DND-41 (cell line): ENCODE data around the gene RRP8.
A peak's percentile ranks its signal among the peaks of the same experiment; 100 is the strongest.

Experiments used
- ATAC-seq: fragments of 200-7000 bp; cut with Tn5 transposase; 3 replicates; pipeline ENCODE4 v1.9.1; 2021; ENCODE audit warnings: low read depth; ENCODE audit not compliant: insufficient read depth
- DNase-seq: peaks from one replicate; pipeline ENCODE4 v3.0.0-alpha.2; 2020
- H2AFZ ChIP-seq: 2 replicates; pipeline ENCODE4 v1.6.0; 2012; ENCODE audit warnings: low read depth, low read length
- H3K27ac ChIP-seq: 2 replicates; pipeline ENCODE4 v1.5.1; 2012; ENCODE audit warnings: low read length, inconsistent platforms
- H3K27me3 ChIP-seq: fragments of 200-600 bp; sonication (generic); 2 replicates; pipeline ENCODE4 v1.6.0; 2012; ENCODE audit warnings: low read length, mild to moderate bottlenecking, inconsistent platforms; ENCODE audit not compliant: insufficient read depth, poor library complexity
- H3K36me3 ChIP-seq: 2 replicates; pipeline ENCODE4 v1.5.1; 2012; ENCODE audit warnings: low read length, inconsistent platforms; ENCODE audit not compliant: insufficient read depth
- H3K4me1 ChIP-seq: 2 replicates; pipeline ENCODE4 v1.5.1; 2012; ENCODE audit warnings: mild to moderate bottlenecking, low read length; ENCODE audit not compliant: insufficient read depth
- H3K4me2 ChIP-seq: 2 replicates; pipeline ENCODE4 v1.6.0; 2012; ENCODE audit warnings: mild to moderate bottlenecking, moderate library complexity, low read length, inconsistent platforms; ENCODE audit not compliant: insufficient read depth
- H3K4me3 ChIP-seq, 2 experiments: fragments of 200-600 bp in 1 of 2; shearing (Covaris generic) in 1 of 2; 2 replicates each; pipeline ENCODE4 v1.5.1; 2012 to 2016; ENCODE audit warnings: inconsistent platforms in 2 of 2, low read length in 2 of 2, mild to moderate bottlenecking in 2 of 2, low read depth in 1 of 2, moderate library complexity in 1 of 2
- H3K79me2 ChIP-seq: 2 replicates; pipeline ENCODE4 v1.6.0; 2012; ENCODE audit warnings: low read length, inconsistent platforms; ENCODE audit not compliant: insufficient read depth
- H3K9ac ChIP-seq: 2 replicates; pipeline ENCODE4 v1.6.0; 2012; ENCODE audit warnings: low read depth, mild to moderate bottlenecking, inconsistent platforms, low read length, moderate library complexity
- H3K9me3 ChIP-seq: 2 replicates; pipeline ENCODE4 v1.5.1; 2012; ENCODE audit warnings: low read length, moderate library complexity, mild to moderate bottlenecking, inconsistent platforms; ENCODE audit not compliant: insufficient read depth, severe bottlenecking
- H4K20me1 ChIP-seq: 2 replicates; pipeline ENCODE4 v1.6.0; 2012; ENCODE audit warnings: low read length; ENCODE audit not compliant: insufficient read depth
- EZH2 ChIP-seq: IDR thresholded peaks from 3 replicates; pipeline ENCODE4 v1.6.1; 2012; ENCODE audit warnings: borderline replicate concordance, low read depth, mild to moderate bottlenecking, moderate library complexity, low read length, inconsistent platforms; ENCODE audit not compliant: severe bottlenecking
- TF ChIP-seq, protein P1 (sequence below): IDR thresholded peaks from 2 replicates; pipeline ENCODE4 v1.5.1; 2012; ENCODE audit warnings: borderline replicate concordance, low read length, moderate library complexity, mild to moderate bottlenecking; ENCODE audit not compliant: poor library complexity, severe bottlenecking; ENCODE audit errors: extremely low read depth

RRP8 gene

DNA sequence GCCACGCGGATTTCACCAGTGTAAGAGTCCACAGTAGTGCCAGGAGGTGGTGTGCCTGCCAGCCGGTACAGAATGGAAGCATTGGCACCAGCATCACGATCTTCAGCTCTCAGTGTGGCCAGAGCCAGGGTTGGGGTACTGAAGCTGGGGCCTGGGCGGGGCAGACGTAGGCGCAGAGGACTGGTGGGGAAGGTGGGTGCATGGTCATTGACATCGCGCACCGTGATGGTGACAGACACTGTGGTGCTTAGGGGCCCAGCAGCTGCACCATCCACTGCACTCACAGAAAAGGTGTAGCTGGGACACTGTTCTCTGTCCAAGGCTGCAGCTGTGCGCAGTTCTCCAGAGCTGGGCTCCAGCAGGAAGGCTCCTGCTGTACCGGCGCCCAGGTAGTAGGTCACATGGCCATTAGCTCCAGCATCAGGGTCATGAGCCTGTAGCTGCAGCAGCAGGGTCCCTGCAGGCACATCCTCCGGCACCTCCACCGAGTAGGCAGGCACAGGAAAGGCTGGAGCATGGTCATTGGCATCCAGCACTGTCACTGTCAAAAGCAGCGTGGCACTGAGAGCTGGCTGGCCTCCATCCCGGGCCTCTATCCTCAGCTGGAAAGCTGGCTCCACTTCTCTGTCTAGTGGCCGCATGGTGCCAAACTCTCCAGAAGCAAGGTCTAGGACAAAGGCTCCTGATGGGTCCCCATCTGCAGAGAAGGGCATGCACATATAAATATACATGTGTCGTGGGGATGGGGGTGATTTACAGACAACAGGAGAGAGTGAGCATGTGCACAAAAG is 23.8 kb upstream of the RRP8 start:
- DNase-seq (no peak), ATAC-seq (no peak)
- H3K4me2 ChIP-seq = peak overlapping the region; percentile 22; the same call in 1 of the 2 replicates
- H2AFZ ChIP-seq = peak overlapping the region; percentile 16; the same call in 1 of the 2 replicates
- no peaks in the 10 kb centered on the region for H4K20me1 ChIP-seq
- no peak overlapping the region for H3K4me3 ChIP-seq
- no peaks in the 10 kb centered on the region for H3K79me2 ChIP-seq
- H3K36me3 ChIP-seq = no peaks in the 10 kb centered on the region
- no peak overlapping the region for H3K9ac ChIP-seq
- no peaks in the 10 kb centered on the region for H3K9me3 ChIP-seq
- no peaks in the 10 kb centered on the region for H3K27me3 ChIP-seq
- no peak overlapping the region for H3K27ac ChIP-seq
- peaks cover 9% of the 10 kb centered on the region for H3K4me1 ChIP-seq
- TF ChIP-seq, protein P1, sequence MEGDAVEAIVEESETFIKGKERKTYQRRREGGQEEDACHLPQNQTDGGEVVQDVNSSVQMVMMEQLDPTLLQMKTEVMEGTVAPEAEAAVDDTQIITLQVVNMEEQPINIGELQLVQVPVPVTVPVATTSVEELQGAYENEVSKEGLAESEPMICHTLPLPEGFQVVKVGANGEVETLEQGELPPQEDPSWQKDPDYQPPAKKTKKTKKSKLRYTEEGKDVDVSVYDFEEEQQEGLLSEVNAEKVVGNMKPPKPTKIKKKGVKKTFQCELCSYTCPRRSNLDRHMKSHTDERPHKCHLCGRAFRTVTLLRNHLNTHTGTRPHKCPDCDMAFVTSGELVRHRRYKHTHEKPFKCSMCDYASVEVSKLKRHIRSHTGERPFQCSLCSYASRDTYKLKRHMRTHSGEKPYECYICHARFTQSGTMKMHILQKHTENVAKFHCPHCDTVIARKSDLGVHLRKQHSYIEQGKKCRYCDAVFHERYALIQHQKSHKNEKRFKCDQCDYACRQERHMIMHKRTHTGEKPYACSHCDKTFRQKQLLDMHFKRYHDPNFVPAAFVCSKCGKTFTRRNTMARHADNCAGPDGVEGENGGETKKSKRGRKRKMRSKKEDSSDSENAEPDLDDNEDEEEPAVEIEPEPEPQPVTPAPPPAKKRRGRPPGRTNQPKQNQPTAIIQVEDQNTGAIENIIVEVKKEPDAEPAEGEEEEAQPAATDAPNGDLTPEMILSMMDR = no peak
- no peak for TF ChIP-seq EZH2

DNA sequence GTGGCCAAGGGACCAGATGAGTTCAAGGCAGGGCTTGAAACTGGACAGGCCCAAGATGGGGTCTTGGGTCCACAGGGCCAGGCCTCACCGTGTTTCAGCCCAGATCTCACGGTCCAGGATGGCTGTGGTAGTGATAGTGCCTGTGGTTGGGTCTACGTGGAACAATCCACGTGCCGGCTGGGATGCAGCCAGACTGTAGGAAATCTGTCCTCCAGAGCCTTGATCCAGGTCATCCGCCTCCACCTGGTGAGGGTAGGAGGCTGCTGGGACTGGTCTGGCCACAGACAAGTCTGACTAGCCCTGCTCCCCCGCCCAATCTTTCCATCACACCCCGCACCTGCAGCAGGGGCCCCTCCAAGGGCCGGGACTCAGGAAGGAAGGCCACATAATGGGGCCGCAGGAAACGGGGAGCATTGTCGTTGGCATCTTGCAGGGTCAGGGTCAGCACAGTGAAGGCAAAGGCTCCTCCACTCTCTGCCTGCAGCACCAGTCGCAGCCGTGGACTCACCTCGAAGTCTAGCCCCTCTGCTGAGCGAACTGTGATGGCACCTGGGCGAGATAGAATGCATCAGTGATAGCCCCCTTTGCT is 22.5 kb upstream of the RRP8 start:
- H3K4me3 ChIP-seq = no peak overlapping the region
- no peaks in the 10 kb centered on the region for H3K9me3 ChIP-seq
- H3K4me1 ChIP-seq = peaks cover 9% of the 10 kb centered on the region
- no peaks in the 10 kb centered on the region for H3K27me3 ChIP-seq
- H3K79me2 ChIP-seq = no peaks in the 10 kb centered on the region
- ATAC-seq = no peak
- H3K9ac ChIP-seq = no peak overlapping the region
- no peak overlapping the region for H3K27ac ChIP-seq
- H4K20me1 ChIP-seq = no peaks in the 10 kb centered on the region
- no peaks in the 10 kb centered on the region for H3K36me3 ChIP-seq
- no peak overlapping the region for H3K4me2 ChIP-seq
- no peak for DNase-seq
- TF ChIP-seq, protein P1 = no peak
- no peak for TF ChIP-seq EZH2
- H2AFZ ChIP-seq = no peak overlapping the region

DNA sequence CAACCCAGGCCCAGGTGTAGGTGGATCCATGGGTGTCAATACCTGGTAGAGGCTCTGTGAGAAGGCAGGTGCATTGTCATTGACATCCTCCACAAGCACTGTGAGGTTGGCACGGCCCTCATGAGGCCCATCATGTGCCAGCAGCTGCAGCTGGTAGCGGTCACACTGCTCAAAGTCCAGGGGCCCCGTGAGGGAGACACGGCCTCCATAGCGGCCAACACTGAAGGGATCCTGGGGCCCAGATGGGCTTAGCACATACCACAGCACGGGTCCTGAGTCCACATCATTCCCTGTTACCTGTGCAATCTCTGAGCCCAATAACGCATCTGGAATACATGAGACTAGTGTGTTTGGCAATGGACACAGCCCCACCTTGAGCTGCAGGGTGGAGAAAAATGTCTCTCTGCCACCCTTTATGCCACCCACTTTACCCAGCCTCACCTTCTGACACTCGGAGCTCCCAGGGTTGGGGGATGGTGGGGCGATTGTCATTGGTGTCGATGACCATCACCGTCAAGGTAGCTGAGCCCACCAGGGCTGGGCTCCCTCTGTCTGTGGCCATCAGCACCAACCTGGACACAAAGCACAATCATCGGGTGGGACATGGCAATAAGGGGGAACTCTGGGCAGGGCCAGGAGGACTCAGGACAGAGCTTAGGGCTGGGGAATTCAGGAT is 21.9 kb upstream of the RRP8 start:
- H3K27ac ChIP-seq = no peak overlapping the region
- no peak overlapping the region for H2AFZ ChIP-seq
- no peaks in the 10 kb centered on the region for H3K79me2 ChIP-seq
- peaks cover 9% of the 10 kb centered on the region for H3K4me1 ChIP-seq
- no peaks in the 10 kb centered on the region for H3K27me3 ChIP-seq
- H3K9me3 ChIP-seq = no peaks in the 10 kb centered on the region
- no peak for TF ChIP-seq EZH2
- TF ChIP-seq, protein P1 = no peak
- ATAC-seq (no peak), DNase-seq (no peak)
- H3K4me3 ChIP-seq = no peak overlapping the region
- no peak overlapping the region for H3K9ac ChIP-seq
- H3K4me2 ChIP-seq = no peak overlapping the region
- H4K20me1 ChIP-seq = no peaks in the 10 kb centered on the region
- H3K36me3 ChIP-seq = no peaks in the 10 kb centered on the region
